H1 (cell line): ENCODE data around the gene TLE3. TPM values are rescaled to one million over a fixed set of nuclear protein-coding genes. Genes with fewer than 3 reads are reported as not detected.
A peak's percentile ranks its signal among the peaks of the same experiment; 100 is the strongest.

Source experiments
- CTCF ChIA-PET: fragments of 300-600 bp; sonication (Branson Sonifier 250); formaldehyde crosslinking; loops from one replicate; lab custom pipeline; 2021; ENCODE audit not compliant: partially characterized antibody; lab: Charles Lee
- POLR2A ChIA-PET: fragments of 300-600 bp; sonication (Branson Sonifier 250); formaldehyde crosslinking; loops from one replicate; lab custom pipeline; 2021; ENCODE audit warnings: inconsistent platforms; ENCODE audit not compliant: partially characterized antibody; lab: Charles Lee
- DNase-seq, 2 experiments: peaks; one replicate each; pipeline versions ENCODE4 v3.0.0 to v3.0.0-alpha.2; 2010 to 2022; ENCODE audit warnings: low spot score in 2 of 2, low read depth in 1 of 2, mixed read lengths in 1 of 2
- FAIRE-seq: peaks from 2 replicates; lab custom pipeline; 2011; peaks lifted over from hg19 to GRCh38; lab: Jason Lieb, UNC
- H2AFZ ChIP-seq: 2 replicates; pipeline ENCODE4 v1.8.1; 2012; ENCODE audit warnings: low read length, inconsistent platforms
- H2AK5ac ChIP-seq: 2 replicates; pipeline ENCODE4 v1.6.1; 2013; ENCODE audit warnings: low read depth, low read length
- H2BK120ac ChIP-seq: replicated peaks from 2 replicates; pipeline ENCODE3; 2013; ENCODE audit warnings: low read depth, low read length, inconsistent platforms
- H2BK12ac ChIP-seq: 2 replicates; pipeline ENCODE4 v1.6.1; 2013; ENCODE audit warnings: low read depth, low read length
- H2BK15ac ChIP-seq: 2 replicates; pipeline ENCODE4 v1.6.1; 2013; ENCODE audit warnings: low read length
- H2BK20ac ChIP-seq: 2 replicates; pipeline ENCODE4 v1.6.1; 2013; ENCODE audit warnings: low read length
- H2BK5ac ChIP-seq: 2 replicates; pipeline ENCODE4 v1.6.1; 2013; ENCODE audit warnings: low read depth, low read length
- H3K14ac ChIP-seq: 2 replicates; pipeline ENCODE4 v1.6.1; 2013; ENCODE audit warnings: inconsistent platforms; ENCODE audit not compliant: insufficient read length
- H3K18ac ChIP-seq: 2 replicates; pipeline ENCODE4 v1.6.1; 2013; ENCODE audit warnings: low read length; ENCODE audit errors: extremely low read depth
- H3K23ac ChIP-seq: 2 replicates; pipeline ENCODE4 v1.6.1; 2013; ENCODE audit warnings: inconsistent platforms; ENCODE audit not compliant: insufficient read length
- H3K23me2 ChIP-seq: 2 replicates; pipeline ENCODE4 v1.6.1; 2013; ENCODE audit warnings: low read depth, low read length
- H3K27ac ChIP-seq: 2 replicates; pipeline ENCODE4 v1.6.1; 2011; ENCODE audit warnings: low read depth, low read length, inconsistent platforms
- H3K27me3 ChIP-seq, 4 experiments: replicated peaks in 1 of 4; 1 replicate in 1 of 4; 2 replicates in 3 of 4; pipeline versions ENCODE4 v1.6.1 to v1.8.1; 2011 to 2013; ENCODE audit warnings: low read length in 3 of 4, mild to moderate bottlenecking in 3 of 4, inconsistent platforms in 2 of 4, mixed read lengths in 2 of 4, moderate library complexity in 1 of 4; ENCODE audit not compliant: control insufficient read depth in 3 of 4, insufficient read depth in 3 of 4; ENCODE audit errors: extremely low read depth in 1 of 4
- H3K36me3 ChIP-seq, 4 experiments: 2 replicates each; pipeline versions ENCODE4 v1.6.1 to v1.8.1; 2011 to 2013; ENCODE audit warnings: mild to moderate bottlenecking in 4 of 4, low read length in 3 of 4, moderate library complexity in 2 of 4, control low read depth in 1 of 4, inconsistent platforms in 1 of 4; ENCODE audit not compliant: insufficient read depth in 4 of 4, control insufficient read depth in 2 of 4
- H3K4ac ChIP-seq: replicated peaks from 2 replicates; pipeline ENCODE3; 2013; ENCODE audit warnings: low read length, low read depth, mixed read lengths, inconsistent platforms; ENCODE audit not compliant: insufficient read length
- H3K4me1 ChIP-seq, 4 experiments: replicated peaks in 1 of 4; 1 replicate in 1 of 4; 2 replicates in 3 of 4; pipeline versions ENCODE4 v1.6.1 to v1.8.1; 2011 to 2013; ENCODE audit warnings: low read length in 3 of 4, inconsistent platforms in 2 of 4, mixed read lengths in 1 of 4; ENCODE audit not compliant: insufficient read depth in 4 of 4, control insufficient read depth in 3 of 4
- H3K4me2 ChIP-seq, 2 experiments: 2 replicates each; pipeline versions ENCODE4 v1.6.1 to v1.8.1; 2011 to 2013; ENCODE audit warnings: low read depth in 2 of 2, low read length in 2 of 2, control low read depth in 1 of 2, inconsistent platforms in 1 of 2, mild to moderate bottlenecking in 1 of 2; ENCODE audit not compliant: insufficient read depth in 1 of 2
- H3K4me3 ChIP-seq, 4 experiments: fragments of 200-600, 300-600 bp in 1 of 4; sonication (generic), shearing (Covaris generic), sonication (Bioruptor Twin) in 1 of 4; 2 replicates each; pipeline versions ENCODE4 v1.5.1 to v1.8.1; 2011 to 2016; ENCODE audit warnings: low read length in 4 of 4, low read depth in 3 of 4, control low read depth in 2 of 4, inconsistent platforms in 2 of 4, mild to moderate bottlenecking in 2 of 4, mixed read lengths in 1 of 4, moderate library complexity in 1 of 4; ENCODE audit not compliant: insufficient read depth in 2 of 4; ENCODE audit errors: extremely low read depth in 1 of 4
- H3K56ac ChIP-seq: replicated peaks from 2 replicates; pipeline ENCODE3; 2013; ENCODE audit warnings: low read depth, mild to moderate bottlenecking, mixed read lengths, low read length, inconsistent platforms; ENCODE audit not compliant: insufficient read length
- H3K79me1 ChIP-seq: 2 replicates; pipeline ENCODE4 v1.6.1; 2013; ENCODE audit warnings: low read depth, low read length, control low read depth
- H3K79me2 ChIP-seq, 2 experiments: 2 replicates each; pipeline versions ENCODE4 v1.6.1 to v1.8.1; 2012 to 2013; ENCODE audit warnings: low read length in 2 of 2, mild to moderate bottlenecking in 2 of 2, inconsistent platforms in 1 of 2; ENCODE audit not compliant: insufficient read depth in 2 of 2, control insufficient read depth in 1 of 2
- H3K9ac ChIP-seq, 4 experiments: replicated peaks in 1 of 4; 1 replicate in 1 of 4; 2 replicates in 3 of 4; pipeline versions ENCODE4 v1.6.1 to v1.8.1; 2011 to 2013; ENCODE audit warnings: low read depth in 3 of 4, low read length in 3 of 4, control low read depth in 2 of 4, mild to moderate bottlenecking in 2 of 4, moderate library complexity in 2 of 4, inconsistent platforms in 1 of 4; ENCODE audit errors: extremely low read depth in 1 of 4
- H3K9me3 ChIP-seq, 2 experiments: 2 replicates each; pipeline versions ENCODE4 v1.6.1 to v1.8.1; 2012 to 2013; ENCODE audit warnings: mild to moderate bottlenecking in 2 of 2, moderate library complexity in 2 of 2, control low read depth in 1 of 2, inconsistent platforms in 1 of 2, low read depth in 1 of 2, low read length in 1 of 2, mixed read lengths in 1 of 2; ENCODE audit not compliant: insufficient read depth in 2 of 2
- H4K20me1 ChIP-seq, 2 experiments: replicated peaks in 1 of 2; 2 replicates each; pipeline versions ENCODE3 to v1.8.1; 2011 to 2013; ENCODE audit warnings: inconsistent platforms in 2 of 2, low read length in 2 of 2, mild to moderate bottlenecking in 1 of 2; ENCODE audit not compliant: insufficient read depth in 2 of 2, control insufficient read depth in 1 of 2
- H4K5ac ChIP-seq: 2 replicates; pipeline ENCODE4 v1.6.1; 2013; ENCODE audit warnings: low read length, low read depth, mixed read lengths, inconsistent platforms; ENCODE audit not compliant: insufficient read length
- H4K8ac ChIP-seq: 2 replicates; pipeline ENCODE4 v1.8.0; 2013; ENCODE audit warnings: mild to moderate bottlenecking, moderate library complexity, low read length, inconsistent platforms; ENCODE audit not compliant: insufficient read depth; ENCODE audit errors: extremely low read depth
- H4K91ac ChIP-seq: replicated peaks from 2 replicates; pipeline ENCODE3; 2013; ENCODE audit warnings: low read length, mixed read lengths, inconsistent platforms; ENCODE audit not compliant: insufficient read length
- ASH2L ChIP-seq: fragments of 200-600, 300-600 bp; sonication (generic); IDR thresholded peaks from one replicate; pipeline ENCODE4 v1.7.1; 2017; ENCODE audit warnings: low read length
- CREB1 ChIP-seq: IDR thresholded peaks from 2 replicates; pipeline ENCODE4 v1.6.1; 2012; ENCODE audit warnings: inconsistent platforms
- MAFK ChIP-seq: IDR thresholded peaks from 2 replicates; pipeline ENCODE4 v1.6.1; 2012; ENCODE audit warnings: low read depth, mild to moderate bottlenecking, improper control_type of control experiment, low read length
- PHF8 ChIP-seq: fragments of 200-600 bp; sonication (generic); conservative IDR thresholded peaks from 2 replicates; pipeline ENCODE4 v1.7.1; 2012; ENCODE audit warnings: low read depth, mild to moderate bottlenecking, inconsistent platforms, low read length, moderate library complexity
- POLR2AphosphoS5 ChIP-seq: IDR thresholded peaks from 2 replicates; pipeline ENCODE4 v1.6.1; 2011; ENCODE audit warnings: low read depth, low read length
- RFX5 ChIP-seq: IDR thresholded peaks from 2 replicates; pipeline ENCODE4 v1.6.1; 2011; ENCODE audit warnings: low read depth, low read length, improper control_type of control experiment, borderline replicate concordance
- SIRT6 ChIP-seq: IDR thresholded peaks from one replicate; pipeline ENCODE4 v1.7.1; 2012; ENCODE audit warnings: low read length, inconsistent platforms
- TAF1 ChIP-seq: IDR thresholded peaks from 2 replicates; pipeline ENCODE4 v1.6.1; 2011; ENCODE audit warnings: mild to moderate bottlenecking, low read depth, low read length
- WGBS, 2 experiments: shearing (Covaris generic) in 1 of 2; methylation state at CpG; one replicate each; pipeline versions ENCODE4 v1.1.6 to v1.1.7; 2013 to 2015; ENCODE audit warnings: low lambda C conversion rate in 2 of 2, mixed read lengths in 2 of 2, inconsistent platforms in 1 of 2, low coverage in 1 of 2, missing lambda C conversion rate in 1 of 2; ENCODE audit not compliant: insufficient replicate concordance in 2 of 2, insufficient coverage in 1 of 2, insufficient read length in 1 of 2; ENCODE audit errors: extremely low coverage in 1 of 2, missing lambda C conversion rate in 1 of 2; 5-methylcytosine and 5-hydroxymethylcytosine counted together
- polyA plus RNA-seq, 7 experiments: library from polyadenylated mRNA; depleted of rRNA in 3 of 7; stranded (reverse) in 5 of 7; unstranded in 2 of 7; fragments of >200 nt in 5 of 7; fragments of 200-250 nt in 2 of 7; gene quantifications; 1 replicate in 5 of 7; 2 replicates in 1 of 7; 4 replicates in 1 of 7; pipeline versions ENCODE4 v1.2.1 to v1.2.3, GENCODE V29; 2011 to 2013; ENCODE audit warnings: missing spikeins in 2 of 7, mixed read lengths in 2 of 7
- total RNA-seq: library from RNA; stranded (reverse); fragmentation: NEBNext Ultra II Directional; extraction: Animal tissue kit (Norgen Biotek cat#: 25700); gene quantifications from 2 replicates; pipeline ENCODE4 v1.2.1, GENCODE V29; 2021

Gene TLE3
- total and polyA plus RNA-seq, 2 of the 8 experiments (the other 6 are each of a cell fraction or from before 2014, with no cell fraction given) = 25.1 to 61.2 TPM

GRCh38 chr15:69998541-69999391 lies 99.0 kb downstream of the TLE3 start:
- H2BK20ac ChIP-seq = no peak overlapping the region
- H4K91ac ChIP-seq = no peak overlapping the region
- no peak overlapping the region for H3K4me3 ChIP-seq
- FAIRE-seq (no peak), DNase-seq (no peak)
- H3K27ac ChIP-seq = no peak overlapping the region
- 0 out of 2 replicates have a peak overlapping the region, but pooled peaks have one; percentile 17 for H2BK12ac ChIP-seq
- no peak overlapping the region for H2BK15ac ChIP-seq
- no peak overlapping the region for H3K9ac ChIP-seq
- H3K36me3 ChIP-seq = no peaks in the 10 kb centered on the region
- ChIA-PET POLR2A (no interaction called here), CTCF (interaction anchor here (0.8 kb wide), 1 partner anchor 12 kb away, joined by 3 read pairs; no protein-coding TSS in a partner anchor)
- H3K23ac ChIP-seq = no peak overlapping the region
- H3K27me3 ChIP-seq = no peaks in the 10 kb centered on the region
- no peak overlapping the region for H3K14ac ChIP-seq
- H3K79me1 ChIP-seq = no peaks in the 10 kb centered on the region
- H3K9me3 ChIP-seq = peaks cover 6 to 9% of the 10 kb centered on the region in 2 experiments; a peak in 2 of 4 replicates
- no peak overlapping the region; the same call in 1 of the 2 replicates for H4K8ac ChIP-seq
- no peak overlapping the region for H3K4ac ChIP-seq
- H3K4me1 ChIP-seq = peaks cover 0 to 3% (median 0%) of the 10 kb centered on the region in 4 experiments; a peak in 1 of 7 replicates
- no peak overlapping the region; the same call in 1 of the 2 replicates for H3K18ac ChIP-seq
- H4K20me1 ChIP-seq = no peaks in the 10 kb centered on the region
- H2BK5ac ChIP-seq = no peak overlapping the region
- 0 out of 2 replicates have a peak, but pooled peaks cover 2% of the 10 kb centered on the region for H3K23me2 ChIP-seq
- H2BK120ac ChIP-seq = no peak overlapping the region
- H3K79me2 ChIP-seq = no peaks in the 10 kb centered on the region
- H3K56ac ChIP-seq = no peak overlapping the region
- H3K4me2 ChIP-seq = no peak overlapping the region
- H2AK5ac ChIP-seq = no peak overlapping the region
- 80% methylated on average over 15 of the region's 15 CpGs; no CpG with 5 or more reads in 1 of the 2 experiments for WGBS, 2 experiments
- H4K5ac ChIP-seq = no peak overlapping the region
- TF ChIP-seq POLR2AphosphoS5 (no peak), MAFK (no peak), RFX5 (no peak), ASH2L (no peak), SIRT6 (no peak), TAF1 (no peak), PHF8 (no peak), CREB1 (no peak)
- H2AFZ ChIP-seq = no peak overlapping the region
